Neural progenitor cell (in vitro differentiated cells): ENCODE measurements around the gene SCAMP4.

ENCODE experiments used
- CTCF ChIP-seq: fragments of 200-600 bp; sonication (generic); IDR thresholded peaks from 2 replicates; pipeline ENCODE4 v1.5.1; 2017; ENCODE audit warnings: antibody characterized with exemption, mild to moderate bottlenecking
- EZH2 ChIP-seq: fragments of 200-600 bp; sonication (generic); IDR thresholded peaks from 2 replicates; pipeline ENCODE4 v1.6.1; 2017; ENCODE audit warnings: antibody characterized with exemption, mild to moderate bottlenecking, moderate library complexity

GRCh38 chr19:1874554-1875185 is 30.5 kb upstream of the SCAMP4 start:
- TF ChIP-seq CTCF, result no peak
- TF ChIP-seq EZH2, result no peak
